ENCODE results near the gene PRICKLE1.

PRICKLE1 gene

GRCh38 chr12:42582050-42582449, 7.5 kb downstream of the PRICKLE1 start:
- no peaks in the 10 kb centered on the region for H3K4me1 Mint-ChIP-seq (ENCODE audit: low read depth)
- H3K27me3 Mint-ChIP-seq: peaks cover 40% of the 10 kb centered on the region
- no peaks in the 10 kb centered on the region for H3K36me3 Mint-ChIP-seq (ENCODE audit: low read depth)
- H3K9me3 Mint-ChIP-seq: no peaks in the 10 kb centered on the region
- no peak overlapping the region for H3K4me3 Mint-ChIP-seq
- H3K27ac Mint-ChIP-seq: no peak overlapping the region

DNA sequence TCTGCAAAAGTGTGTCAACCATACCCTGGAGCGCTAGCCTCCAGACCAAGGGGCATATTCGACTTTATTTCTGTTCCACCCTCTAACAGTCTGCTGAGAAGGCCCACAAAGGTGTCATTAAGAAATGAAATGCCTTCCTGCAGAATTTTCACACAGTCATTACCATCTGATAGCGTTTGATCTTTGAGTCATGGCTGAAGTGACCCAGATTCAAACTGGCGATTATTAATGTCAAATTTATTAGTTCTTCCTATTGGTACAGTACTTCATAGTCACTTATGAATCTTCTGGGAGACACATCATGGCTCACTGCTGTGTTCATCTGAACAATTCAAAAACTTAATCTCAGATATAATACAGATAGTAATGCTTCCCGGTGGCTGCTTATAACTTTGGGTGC, 13.2 kb downstream of the PRICKLE1 start:
- H3K27me3 Mint-ChIP-seq: peaks cover 10% of the 10 kb centered on the region
- no peaks in the 10 kb centered on the region for H3K4me1 Mint-ChIP-seq (ENCODE audit: low read depth)
- H3K4me3 Mint-ChIP-seq: no peak overlapping the region
- no peak overlapping the region for H3K27ac Mint-ChIP-seq
- no peaks in the 10 kb centered on the region for H3K9me3 Mint-ChIP-seq
- no peaks in the 10 kb centered on the region for H3K36me3 Mint-ChIP-seq (ENCODE audit: low read depth)

DNA sequence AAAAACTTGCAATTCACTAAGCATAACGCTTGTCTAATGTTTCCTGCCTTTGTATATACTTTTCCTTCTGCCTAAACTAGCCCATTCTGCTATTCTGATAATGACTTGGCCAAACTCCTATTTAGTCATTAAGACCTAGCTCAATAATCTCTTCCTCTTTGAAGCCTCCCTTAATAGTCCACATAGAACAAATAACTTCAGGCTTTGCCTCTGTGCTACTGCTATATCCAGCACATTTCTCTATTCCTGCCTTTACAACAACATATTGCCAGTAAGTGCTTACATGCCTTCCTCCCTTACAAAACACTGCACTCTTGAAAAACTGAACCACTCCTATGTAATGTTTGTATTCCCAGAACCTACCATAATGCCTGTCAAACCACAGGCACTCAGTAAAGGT, 13.8 kb downstream of the PRICKLE1 start:
- H3K4me3 Mint-ChIP-seq: no peak overlapping the region
- no peaks in the 10 kb centered on the region for H3K4me1 Mint-ChIP-seq (ENCODE audit: low read depth)
- H3K27ac Mint-ChIP-seq: no peak overlapping the region
- no peaks in the 10 kb centered on the region for H3K9me3 Mint-ChIP-seq
- H3K27me3 Mint-ChIP-seq: peaks cover 9% of the 10 kb centered on the region
- H3K36me3 Mint-ChIP-seq (ENCODE audit: low read depth): no peaks in the 10 kb centered on the region

GRCh38 chr12:42574851-42575266, 14.7 kb downstream of the PRICKLE1 start:
- Mint-ChIP-seq H3K4me3 (no peak overlapping the region), H3K9me3 (no peaks in the 10 kb centered on the region), H3K27ac (no peak overlapping the region), H3K27me3 (peaks cover 6% of the 10 kb centered on the region), H3K4me1 (ENCODE audit: low read depth) (no peaks in the 10 kb centered on the region), H3K36me3 (ENCODE audit: low read depth) (no peaks in the 10 kb centered on the region)

- Mint-ChIP-seq H3K4me3 (no peak overlapping the region), H3K27me3 (no peaks in the 10 kb centered on the region), H3K9me3 (no peaks in the 10 kb centered on the region), H3K27ac (no peak overlapping the region), H3K36me3 (ENCODE audit: low read depth) (no peaks in the 10 kb centered on the region), H3K4me1 (ENCODE audit: low read depth) (no peaks in the 10 kb centered on the region)
Measured at GRCh38 chr12:42571327-42572009, 18.1 kb downstream of the PRICKLE1 start.

GRCh38 chr12:42570076-42570475, 19.5 kb downstream of the PRICKLE1 start:
- no peaks in the 10 kb centered on the region for H3K36me3 Mint-ChIP-seq (ENCODE audit: low read depth)
- H3K27ac Mint-ChIP-seq: no peak overlapping the region
- H3K27me3 Mint-ChIP-seq: no peaks in the 10 kb centered on the region
- H3K4me1 Mint-ChIP-seq (ENCODE audit: low read depth): no peaks in the 10 kb centered on the region
- no peaks in the 10 kb centered on the region for H3K9me3 Mint-ChIP-seq
- H3K4me3 Mint-ChIP-seq: no peak overlapping the region

DNA sequence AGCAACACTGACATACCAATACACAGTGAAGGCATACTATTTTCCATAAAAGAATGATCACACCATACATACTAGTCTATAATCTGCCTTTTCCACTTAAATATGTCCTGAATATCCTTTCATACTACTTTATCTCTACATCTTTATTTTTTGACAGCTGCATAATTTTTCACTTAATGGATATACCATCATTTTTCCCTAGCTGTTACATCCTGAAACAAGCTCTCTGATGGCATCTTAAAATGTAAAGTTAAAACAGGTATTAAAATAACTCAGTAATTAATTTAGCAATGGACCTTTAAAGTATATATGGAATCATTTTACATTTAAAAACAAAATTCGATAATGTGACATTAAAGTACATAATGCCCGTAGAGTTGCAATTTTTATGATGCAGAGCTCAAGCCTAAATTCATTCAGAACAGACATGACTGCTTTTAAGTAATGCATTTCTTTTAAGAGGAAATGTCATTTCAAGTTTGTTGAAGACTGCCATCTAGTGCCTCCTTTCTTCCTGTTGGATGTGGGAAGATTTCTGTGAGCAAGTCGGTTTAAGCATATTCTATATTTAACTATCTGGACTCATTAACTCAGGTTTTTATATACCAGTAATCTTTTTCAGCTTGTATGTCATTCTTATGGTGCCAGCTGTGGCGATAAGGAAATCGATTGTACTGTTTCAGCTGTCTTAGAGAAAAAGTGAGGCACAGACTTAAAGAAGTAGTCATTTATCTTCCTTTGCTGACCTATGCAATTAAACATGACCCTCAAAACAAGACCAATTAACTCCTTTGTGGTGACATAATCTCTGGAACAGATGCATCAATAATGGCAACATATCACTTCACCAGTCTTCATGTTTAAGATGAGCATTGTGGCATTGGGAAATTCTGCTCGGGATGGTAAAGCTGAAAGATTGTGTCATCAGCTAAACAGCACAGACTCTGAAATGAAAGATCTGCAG, 20.3 kb downstream of the PRICKLE1 start:
- Mint-ChIP-seq H3K27me3 (no peaks in the 10 kb centered on the region), H3K36me3 (ENCODE audit: low read depth) (no peaks in the 10 kb centered on the region), H3K9me3 (no peaks in the 10 kb centered on the region), H3K4me1 (ENCODE audit: low read depth) (no peaks in the 10 kb centered on the region), H3K27ac (no peak overlapping the region), H3K4me3 (no peak overlapping the region)

GRCh38 chr12:42565633-42566032, 23.9 kb downstream of the PRICKLE1 start:
- peaks cover 8% of the 10 kb centered on the region for H3K27me3 Mint-ChIP-seq
- H3K4me3 Mint-ChIP-seq: no peak overlapping the region
- no peak overlapping the region for H3K27ac Mint-ChIP-seq
- no peaks in the 10 kb centered on the region for H3K36me3 Mint-ChIP-seq (ENCODE audit: low read depth)
- H3K4me1 Mint-ChIP-seq (ENCODE audit: low read depth): no peaks in the 10 kb centered on the region
- H3K9me3 Mint-ChIP-seq: no peaks in the 10 kb centered on the region

GRCh38 chr12:42564996-42565395, 24.6 kb downstream of the PRICKLE1 start:
- Mint-ChIP-seq H3K4me1 (ENCODE audit: low read depth) (no peaks in the 10 kb centered on the region), H3K36me3 (ENCODE audit: low read depth) (no peaks in the 10 kb centered on the region), H3K9me3 (no peaks in the 10 kb centered on the region), H3K4me3 (no peak overlapping the region), H3K27me3 (peaks cover 8% of the 10 kb centered on the region), H3K27ac (no peak overlapping the region)

DNA sequence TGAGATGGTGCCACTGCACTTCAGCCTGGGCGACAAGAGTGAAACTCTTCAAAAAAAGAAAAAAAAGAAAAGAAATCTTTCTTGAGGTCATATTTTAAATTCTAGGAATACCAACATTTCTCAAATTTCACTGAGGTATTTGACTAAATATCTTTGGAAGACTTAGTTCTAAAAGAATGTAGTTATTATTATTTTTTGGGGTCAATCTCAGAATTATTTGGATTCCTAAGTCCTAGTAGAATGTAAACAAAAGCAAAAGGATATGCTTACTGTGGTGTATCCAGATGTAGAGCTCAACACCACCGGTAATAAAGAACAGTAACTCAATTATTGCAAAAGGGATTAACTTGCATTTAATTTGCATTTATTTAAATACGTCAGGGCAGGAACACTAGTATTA, 25.0 kb downstream of the PRICKLE1 start:
- Mint-ChIP-seq H3K27me3 (peaks cover 8% of the 10 kb centered on the region), H3K4me3 (no peak overlapping the region), H3K4me1 (ENCODE audit: low read depth) (no peaks in the 10 kb centered on the region), H3K27ac (no peak overlapping the region), H3K9me3 (no peaks in the 10 kb centered on the region), H3K36me3 (ENCODE audit: low read depth) (no peaks in the 10 kb centered on the region)

GRCh38 chr12:42560977-42561376, 28.6 kb downstream of the PRICKLE1 start:
- Mint-ChIP-seq H3K9me3 (no peaks in the 10 kb centered on the region), H3K36me3 (ENCODE audit: low read depth) (no peaks in the 10 kb centered on the region), H3K4me3 (no peak overlapping the region), H3K4me1 (ENCODE audit: low read depth) (no peaks in the 10 kb centered on the region), H3K27ac (no peak overlapping the region), H3K27me3 (peaks cover 16% of the 10 kb centered on the region)

GRCh38 chr12:42557586-42558172, 31.9 kb downstream of the PRICKLE1 start:
- Mint-ChIP-seq H3K36me3 (ENCODE audit: low read depth) (no peaks in the 10 kb centered on the region), H3K27me3 (peaks cover 16% of the 10 kb centered on the region), H3K4me1 (ENCODE audit: low read depth) (no peaks in the 10 kb centered on the region), H3K27ac (no peak overlapping the region), H3K4me3 (no peak overlapping the region), H3K9me3 (no peaks in the 10 kb centered on the region)

GRCh38 chr12:42556917-42557316, 32.6 kb downstream of the PRICKLE1 start:
- Mint-ChIP-seq H3K4me3 (no peak overlapping the region), H3K9me3 (no peaks in the 10 kb centered on the region), H3K27ac (no peak overlapping the region), H3K4me1 (ENCODE audit: low read depth) (no peaks in the 10 kb centered on the region), H3K36me3 (ENCODE audit: low read depth) (no peaks in the 10 kb centered on the region), H3K27me3 (peaks cover 8% of the 10 kb centered on the region)

DNA sequence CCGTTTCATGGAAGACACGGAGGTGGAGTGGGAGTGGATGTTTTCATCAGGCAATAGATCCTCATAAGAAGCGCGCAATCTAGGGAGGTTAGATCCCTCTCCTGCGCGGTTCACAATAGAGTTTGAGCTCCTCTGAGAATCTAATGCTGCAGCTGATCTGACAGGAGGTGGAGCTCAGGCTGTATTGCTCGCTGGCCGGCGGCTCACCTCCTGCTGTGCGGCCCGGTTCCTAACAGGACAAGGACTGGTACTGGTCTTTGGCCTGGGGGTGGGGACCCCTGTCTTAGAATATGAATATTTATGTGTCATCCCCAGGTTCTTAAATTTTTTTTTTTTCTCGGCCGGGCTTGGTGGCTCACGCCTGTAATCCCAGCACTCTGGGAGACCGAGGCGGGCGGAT, 36.7 kb downstream of the PRICKLE1 start:
- Mint-ChIP-seq H3K4me1 (ENCODE audit: low read depth) (no peaks in the 10 kb centered on the region), H3K4me3 (no peak overlapping the region), H3K27ac (no peak overlapping the region), H3K9me3 (no peaks in the 10 kb centered on the region), H3K36me3 (ENCODE audit: low read depth) (no peaks in the 10 kb centered on the region), H3K27me3 (peaks cover 4% of the 10 kb centered on the region)

- Mint-ChIP-seq H3K4me1 (ENCODE audit: low read depth) (no peaks in the 10 kb centered on the region), H3K27me3 (peaks cover 9% of the 10 kb centered on the region), H3K27ac (no peak overlapping the region), H3K36me3 (ENCODE audit: low read depth) (no peaks in the 10 kb centered on the region), H3K9me3 (no peaks in the 10 kb centered on the region), H3K4me3 (no peak overlapping the region)
Measured at GRCh38 chr12:42550800-42551199, 38.7 kb downstream of the PRICKLE1 start.

All from stimulated activated naive CD8-positive, alpha-beta T cell treated with anti-CD3 and anti-CD28 coated beads, Interleukin-15, Interleukin-2, amounts not matched to agents 100 ng/mL and 50 ng/mL, for 24 hours (primary cell).